Measurements from ENCODE around the gene SLC2A9.
"Not testable (repeated sequence)": the region's sequence is repeated elsewhere in the genome, so short reads cannot be mapped to it uniquely, and the experiment has no call there.

Gene SLC2A9

DNA sequence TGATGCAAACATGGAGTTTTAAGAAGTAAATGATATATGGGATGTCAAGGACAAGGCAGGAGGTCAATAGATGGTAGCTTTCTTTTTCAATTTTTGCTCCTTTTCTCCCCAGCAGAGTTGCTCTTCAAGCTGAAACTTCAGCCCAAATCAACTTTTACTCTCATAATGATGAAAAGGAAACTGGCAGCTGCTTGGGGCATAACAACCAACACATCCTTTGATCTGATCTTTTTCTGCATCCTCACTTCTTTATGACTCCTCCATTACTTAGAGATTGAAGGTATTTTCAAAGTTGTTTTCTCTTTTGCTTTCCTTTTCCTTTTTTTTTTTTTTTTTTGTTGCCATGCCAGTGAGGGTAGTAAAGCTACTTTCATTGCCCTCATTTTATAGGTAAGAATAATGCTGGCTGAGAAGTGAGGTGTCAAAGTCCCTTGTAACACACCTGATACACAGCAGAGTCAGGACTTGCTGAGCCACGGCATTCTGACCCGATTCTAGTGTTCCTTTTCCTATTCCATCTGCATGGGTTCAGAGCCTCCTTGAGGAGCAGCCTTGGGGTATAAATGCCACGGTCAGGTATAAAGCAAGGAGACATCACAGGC is 26.9 kb downstream of the SLC2A9 start:
- DNase-seq = no peak

GRCh38 chr4:9989918-9990635 is 31.2 kb downstream of the SLC2A9 start:
- no peak for DNase-seq

- no peak for DNase-seq
Measured at GRCh38 chr4:9988933-9989332, 32.4 kb downstream of the SLC2A9 start.

- DNase-seq = no peak
Measured at GRCh38 chr4:9988363-9988749, 32.9 kb downstream of the SLC2A9 start.

DNA sequence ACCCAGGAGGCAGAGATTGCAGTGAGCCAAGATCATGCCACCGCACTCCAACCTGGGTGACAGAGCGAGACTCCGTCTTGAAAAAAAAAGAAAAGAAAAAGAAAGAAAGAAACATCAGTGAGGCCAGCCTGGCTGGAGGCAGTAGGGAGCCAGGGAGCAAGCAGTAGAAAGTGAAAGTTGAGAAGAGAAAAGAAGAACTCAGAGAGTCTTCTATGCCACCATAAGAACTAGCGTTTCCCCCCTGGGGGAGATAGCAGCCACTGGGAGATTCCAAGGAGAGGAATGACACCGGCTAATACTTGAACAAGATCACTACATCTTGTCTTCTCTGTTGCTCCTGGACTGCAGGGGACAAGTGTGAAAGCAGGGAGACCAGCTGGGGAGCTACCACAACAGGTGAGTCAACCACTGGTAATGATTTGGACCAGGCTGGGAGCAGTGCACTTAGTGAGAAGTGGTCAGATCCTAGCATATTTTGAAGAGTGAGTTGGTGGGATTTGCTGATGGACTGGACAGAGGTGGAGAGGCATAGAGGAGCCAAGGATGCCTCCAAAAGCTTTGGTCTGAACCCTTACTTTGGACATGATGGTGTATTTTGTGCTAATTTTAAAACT is 33.4 kb downstream of the SLC2A9 start:
- no peak for DNase-seq

GRCh38 chr4:9984621-9985020 is 36.7 kb downstream of the SLC2A9 start:
- DNase-seq = no peak

- DNase-seq = no peak
Measured at GRCh38 chr4:9983211-9983610, 38.1 kb downstream of the SLC2A9 start.

DNA sequence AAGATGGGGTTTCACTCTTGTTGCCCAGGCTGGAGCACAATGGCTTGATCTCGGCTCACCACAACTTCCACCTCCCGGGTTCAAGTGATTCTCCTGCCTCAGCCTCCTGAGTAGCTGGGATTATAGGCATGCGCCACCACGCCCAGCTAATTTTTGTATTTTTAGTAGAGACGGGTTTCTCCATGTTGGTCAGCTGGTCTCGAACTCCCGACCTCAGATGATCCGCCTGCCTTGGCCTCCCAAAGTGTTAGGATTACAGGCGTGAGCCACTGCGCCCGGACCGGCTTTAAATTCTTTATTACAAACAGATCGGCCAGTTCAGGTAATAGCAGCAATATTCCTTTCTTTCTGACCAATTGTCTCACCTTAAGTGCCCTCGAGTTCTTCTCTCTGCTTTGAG is 39.4 kb downstream of the SLC2A9 start:
- DNase-seq = not testable (repeated sequence)

DNA sequence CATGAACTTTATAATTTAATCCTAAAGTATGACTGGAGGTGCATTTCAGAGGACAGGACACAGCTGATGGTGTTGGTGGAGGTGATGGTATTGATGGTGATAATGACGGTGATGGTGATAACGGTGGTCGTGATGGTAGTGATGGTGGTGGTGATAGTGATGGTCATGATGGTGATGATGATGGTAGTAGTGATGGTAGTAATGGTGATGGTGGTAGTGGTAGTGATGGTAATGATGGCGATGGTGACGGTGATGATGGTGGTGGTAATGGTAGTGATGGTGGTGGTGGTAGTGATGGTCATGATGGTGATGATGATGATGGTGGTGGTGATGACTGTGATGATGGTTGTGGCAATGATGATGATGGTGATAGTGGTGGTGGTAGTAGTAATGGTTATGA is 40.4 kb downstream of the SLC2A9 start:
- no peak for DNase-seq

- DNase-seq = peak; percentile 20 to 78
Measured at GRCh38 chr4:9979101-9979701, 42.1 kb downstream of the SLC2A9 start.

DNA sequence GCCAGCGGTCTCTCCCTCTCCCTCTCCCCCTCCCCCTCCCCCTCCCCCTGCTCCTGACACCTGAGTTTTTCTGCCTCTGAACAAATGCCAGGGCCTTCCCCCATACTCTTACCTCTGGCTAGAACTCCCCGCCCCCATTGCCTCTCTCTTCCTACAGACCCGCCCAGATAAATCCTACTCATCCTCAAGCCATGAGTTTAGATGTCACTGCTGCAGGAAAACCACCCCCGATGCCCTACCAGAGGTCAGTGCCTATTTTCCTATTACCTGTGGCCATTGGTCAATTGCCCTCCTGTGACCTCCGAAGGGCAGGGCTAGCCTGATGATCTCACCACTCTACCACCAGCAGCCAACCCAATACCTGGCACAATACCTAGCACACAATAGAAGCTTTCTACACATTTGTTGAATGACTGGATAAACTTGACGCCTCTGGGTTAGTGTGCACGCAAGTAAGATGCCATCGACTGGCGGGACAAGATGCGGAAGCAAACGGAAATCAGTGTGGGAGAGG is 43.7 kb downstream of the SLC2A9 start:
- DNase-seq = no peak

- DNase-seq = no peak
Measured at GRCh38 chr4:9976781-9977180, 44.5 kb downstream of the SLC2A9 start.

DNA sequence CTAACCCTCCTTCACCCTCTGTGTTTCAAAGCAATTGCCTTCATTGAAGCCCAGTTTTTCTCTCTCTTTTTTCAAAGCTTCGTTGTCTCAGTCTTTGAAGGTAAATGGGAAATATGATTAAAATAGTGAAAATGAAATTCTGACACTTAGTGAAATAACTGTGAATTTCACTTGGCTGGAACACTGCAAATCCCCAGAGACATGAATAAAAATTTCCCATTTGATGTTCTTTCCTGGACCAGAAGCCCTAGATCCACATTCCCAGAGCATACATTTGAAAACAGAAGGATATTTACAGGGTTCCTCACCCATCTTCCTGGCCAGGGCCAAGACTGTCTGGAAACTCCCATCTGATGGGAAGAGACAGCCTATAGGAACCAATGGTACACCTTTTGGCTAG is 45.0 kb downstream of the SLC2A9 start:
- no peak for DNase-seq

DNA sequence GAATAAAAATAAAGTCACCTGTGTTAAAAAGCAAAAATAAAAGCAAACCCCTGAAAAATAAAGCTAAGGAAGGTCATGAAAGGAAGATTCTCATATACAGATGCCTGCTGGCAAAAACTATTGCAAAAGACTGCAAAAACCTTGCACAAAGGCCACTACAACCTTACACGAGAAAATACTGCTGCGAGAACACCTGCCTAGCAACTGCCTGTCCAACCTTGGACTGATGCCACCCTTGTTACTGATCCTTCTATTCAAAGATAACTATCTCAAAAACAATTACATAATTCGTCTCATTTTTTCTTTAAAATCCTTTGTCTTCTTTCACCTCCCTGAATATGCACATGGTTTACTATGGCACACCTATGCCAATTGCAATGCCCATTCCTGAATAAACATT is 49.6 kb downstream of the SLC2A9 start:
- peak; percentile 62 to 92 for DNase-seq

- no peak for DNase-seq
Measured at GRCh38 chr4:9970399-9971011, 50.8 kb downstream of the SLC2A9 start.

GRCh38 chr4:9969526-9970398 is 51.5 kb downstream of the SLC2A9 start:
- no peak for DNase-seq

DNA sequence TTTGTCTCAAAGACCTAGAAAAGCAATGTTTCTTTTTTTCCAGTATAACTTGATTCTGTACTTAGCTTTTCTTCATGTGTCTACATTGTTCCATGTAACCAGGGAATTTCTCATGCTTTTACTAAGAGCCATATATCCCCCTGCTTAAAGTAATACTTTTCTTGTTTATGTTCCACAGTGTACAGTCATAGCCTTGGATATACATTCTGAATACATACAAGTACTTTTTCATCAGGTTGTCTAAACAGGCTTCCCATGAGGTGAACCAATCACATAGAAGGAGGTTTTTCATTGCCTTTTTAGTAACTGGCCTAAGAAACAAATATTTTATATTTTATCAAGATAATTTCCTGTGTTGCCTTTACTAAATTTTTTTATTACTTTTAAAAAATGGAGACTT is 52.8 kb downstream of the SLC2A9 start:
- DNase-seq = no peak

DNA sequence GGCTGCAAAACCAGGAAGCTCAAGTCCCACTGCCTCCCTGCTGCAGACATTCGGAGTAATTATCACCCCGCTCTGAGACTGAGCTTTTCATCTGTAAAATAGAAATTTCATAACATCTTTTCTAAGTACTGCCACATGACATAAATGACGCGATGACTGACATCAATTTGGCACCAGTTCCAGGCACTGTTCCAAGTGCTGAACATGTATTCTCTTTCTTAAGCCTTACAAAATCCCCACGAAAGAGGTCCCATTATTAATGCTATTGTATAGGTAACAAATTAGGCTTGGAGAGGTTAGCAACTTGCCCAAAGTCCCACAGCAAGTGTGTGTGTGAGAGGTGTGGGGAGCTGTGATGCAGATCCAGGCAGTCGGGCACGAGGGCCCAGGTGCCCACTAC is 56.4 kb downstream of the SLC2A9 start:
- DNase-seq = no peak

GRCh38 chr4:9963328-9963727 is 58.0 kb downstream of the SLC2A9 start:
- DNase-seq = no peak

DNA sequence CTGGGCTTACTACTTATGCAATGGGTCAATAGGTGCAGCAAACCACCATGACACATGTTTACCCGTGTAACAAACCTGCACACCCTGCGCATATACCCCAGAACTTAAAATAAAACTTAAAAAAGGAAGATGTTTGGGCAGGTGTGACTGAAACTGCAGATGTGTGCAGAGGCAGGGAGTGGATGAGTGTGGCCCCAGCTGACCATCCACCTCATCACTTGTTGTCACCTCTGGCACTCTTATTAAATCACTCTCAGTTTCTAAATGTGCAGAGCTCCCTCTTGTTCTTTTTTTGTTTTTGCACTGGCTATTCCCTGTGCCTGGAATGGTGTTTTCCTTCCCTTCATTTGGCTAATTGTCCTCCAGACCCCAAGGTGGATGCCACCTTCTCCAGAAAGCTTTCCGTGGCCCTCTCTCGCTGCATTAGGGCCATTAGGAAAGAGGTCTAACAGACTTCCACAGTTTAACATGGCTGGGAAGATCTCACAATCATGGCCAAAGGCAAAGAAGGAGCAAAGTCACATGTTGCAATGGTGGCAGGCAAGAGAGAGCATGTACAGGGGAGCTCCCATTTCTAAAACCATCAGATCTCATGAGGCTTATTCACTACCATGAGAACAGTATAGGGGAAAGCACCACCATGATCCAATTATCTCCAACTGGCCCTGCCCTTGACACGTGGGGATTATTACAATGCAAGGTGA is 58.5 kb downstream of the SLC2A9 start:
- no peak for DNase-seq

- DNase-seq = no peak
Measured at GRCh38 chr4:9954468-9954867, 66.8 kb downstream of the SLC2A9 start.

DNA sequence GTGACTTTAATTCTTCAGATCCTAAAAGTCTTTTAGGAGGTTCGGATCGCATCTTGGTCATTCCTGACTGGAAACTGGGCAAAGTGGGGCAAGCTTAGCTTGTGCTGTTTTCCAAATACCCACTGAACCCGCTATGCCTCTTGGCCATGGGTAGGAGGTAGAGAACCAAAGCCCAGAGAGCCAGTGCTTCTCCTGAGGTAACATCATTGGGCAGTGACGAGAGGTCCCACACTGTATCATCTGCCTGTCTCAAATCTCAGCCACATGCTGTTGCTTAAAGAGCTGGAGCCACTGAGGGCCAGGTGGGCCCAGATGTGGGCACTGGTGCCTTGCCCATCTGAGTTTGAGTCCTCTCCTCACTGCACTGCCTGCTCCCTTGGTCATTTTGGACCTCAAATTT is 68.2 kb downstream of the SLC2A9 start:
- DNase-seq = no peak
